ENCODE results near the gene POLR3E. TPM values are rescaled to one million over a fixed set of nuclear protein-coding genes. Genes with fewer than 3 reads are reported as not detected.

The POLR3E gene
- total and polyA plus RNA-seq, 4 experiments from 2014 or later = 10.0 to 94.0 (median 52.2) TPM

DNA sequence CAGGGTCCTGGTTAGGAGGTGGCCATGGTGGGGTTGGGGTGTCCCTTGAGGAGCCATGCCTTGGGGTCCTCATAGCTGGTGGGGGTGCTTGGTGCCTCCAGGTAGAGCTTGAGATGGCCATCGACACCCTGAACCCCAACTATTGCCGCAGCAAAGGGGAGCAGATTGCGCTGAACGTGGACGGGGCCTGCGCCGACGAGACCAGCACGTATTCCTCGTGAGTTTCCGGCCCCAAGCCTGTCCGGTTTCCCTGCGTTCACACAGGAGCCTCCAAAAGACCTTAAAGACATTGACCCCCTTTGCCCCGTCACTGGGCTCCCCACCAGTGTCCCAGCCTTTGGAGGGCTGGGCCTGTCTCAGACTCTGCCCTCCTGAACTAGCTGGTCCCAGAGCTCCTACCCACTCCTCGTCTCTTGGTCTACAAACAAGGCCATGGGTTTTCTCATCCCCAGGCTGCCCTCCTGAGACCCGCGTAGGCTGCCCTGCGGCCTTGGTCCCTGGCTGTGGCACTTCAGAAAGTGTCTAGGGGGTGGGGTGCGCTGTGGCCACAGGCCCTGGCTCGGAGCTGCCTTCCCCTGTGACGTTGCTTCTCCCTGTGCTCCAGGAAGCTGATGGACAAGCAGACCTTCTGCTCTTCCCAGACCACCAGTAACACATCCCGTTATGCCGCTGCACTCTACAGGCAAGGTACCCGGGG, 11.8 kb downstream of the POLR3E start:
- intact Hi-C loops (cut with micrococcal nuclease) = no loop called here
- H3K9me3 ChIP-seq (ENCODE audit: control insufficient read depth in 1 of 2, low read length in 2 of 2) = no peaks in the 10 kb centered on the region
- DNase-seq = no peak
- H3K4me3 Mint-ChIP-seq = no peak overlapping the region
- no peaks in the 10 kb centered on the region for H3K27me3 ChIP-seq (ENCODE audit: insufficient read depth, low read length)
- POLR2A ChIA-PET (ENCODE audit: partially characterized antibody) = interaction anchor here (0.9 kb wide), 1 partner anchor 10 kb away, joined by 4 read pairs; no protein-coding TSS in a partner anchor
- peaks cover 82% of the 10 kb centered on the region for H3K36me3 ChIP-seq (ENCODE audit: insufficient read depth, low read length)
- peak overlapping the region in 2 of 7 donors; percentile 54 to 60 for H3K27ac Mint-ChIP-seq
- CTCF ChIA-PET (ENCODE audit: partially characterized antibody) = interaction anchor here (1.6 to 2.8 kb wide), 2 partner anchors 8 to 10 kb away, joined by 8 to 17 read pairs; no protein-coding TSS in a partner anchor
- H3K4me1 ChIP-seq (ENCODE audit: insufficient read depth, low read length) = no peaks in the 10 kb centered on the region
- H3K27me3 Mint-ChIP-seq = no peaks in the 10 kb centered on the region
- H3K4me1 Mint-ChIP-seq = peaks cover 0 to 8% (median 4%) of the 10 kb centered on the region in 4 donors
- H3K4me3 ChIP-seq (ENCODE audit: low read length in 2 of 2) = no peak overlapping the region
- H3K9me3 Mint-ChIP-seq = no peaks in the 10 kb centered on the region
- H3K27ac ChIP-seq (ENCODE audit: low read depth, low read length) = no peak overlapping the region
- H3K36me3 Mint-ChIP-seq = peaks cover 29 to 87% of the 10 kb centered on the region in 2 donors

DNA sequence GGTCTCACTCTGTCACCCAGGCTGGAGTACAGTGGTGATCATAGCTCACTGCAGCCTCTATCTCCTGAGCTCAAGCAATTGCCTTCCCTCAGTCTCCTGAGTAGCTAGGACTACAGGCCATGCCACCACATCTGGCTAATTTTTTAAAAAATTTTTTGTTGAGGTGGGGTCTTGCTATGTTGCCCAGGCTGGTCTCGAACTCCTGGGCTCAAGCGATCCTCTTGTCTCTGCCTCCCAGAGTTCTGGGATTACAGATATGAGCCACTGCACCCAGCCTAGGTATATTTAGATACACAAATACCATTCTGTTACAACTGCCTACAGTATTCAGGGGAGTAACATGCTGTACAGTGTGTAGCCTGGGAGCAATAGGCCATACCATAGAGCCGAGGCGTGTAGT, 14.3 kb downstream of the POLR3E start:
- intact Hi-C loops (cut with micrococcal nuclease) = no loop called here
- Mint-ChIP-seq H3K4me1 (peaks cover 0 to 4% (median 1%) of the 10 kb centered on the region in 4 donors), H3K9me3 (no peaks in the 10 kb centered on the region), H3K4me3 (no peak overlapping the region), H3K27me3 (no peaks in the 10 kb centered on the region), H3K36me3 (peaks cover 30 to 84% of the 10 kb centered on the region in 2 donors), H3K27ac (peak overlapping the region in 1 of 7 donors; percentile 13)
- Histone ChIP-seq H3K27me3 (ENCODE audit: insufficient read depth, low read length) (no peaks in the 10 kb centered on the region), H3K27ac (ENCODE audit: low read depth, low read length) (no peak overlapping the region), H3K4me1 (ENCODE audit: insufficient read depth, low read length) (no peaks in the 10 kb centered on the region), H3K4me3 (ENCODE audit: low read length in 2 of 2) (no peak overlapping the region), H3K9me3 (ENCODE audit: control insufficient read depth in 1 of 2, low read length in 2 of 2) (no peaks in the 10 kb centered on the region), H3K36me3 (ENCODE audit: insufficient read depth, low read length) (peaks cover 80% of the 10 kb centered on the region)
- POLR2A ChIA-PET (ENCODE audit: partially characterized antibody) = no interaction called here
- CTCF ChIA-PET (ENCODE audit: partially characterized antibody) = interaction anchor here (0.7 to 1.8 kb wide), 2 partner anchors 11 to 15 kb away, joined by 4 to 5 read pairs; no protein-coding TSS in a partner anchor
- DNase-seq = no peak

DNA sequence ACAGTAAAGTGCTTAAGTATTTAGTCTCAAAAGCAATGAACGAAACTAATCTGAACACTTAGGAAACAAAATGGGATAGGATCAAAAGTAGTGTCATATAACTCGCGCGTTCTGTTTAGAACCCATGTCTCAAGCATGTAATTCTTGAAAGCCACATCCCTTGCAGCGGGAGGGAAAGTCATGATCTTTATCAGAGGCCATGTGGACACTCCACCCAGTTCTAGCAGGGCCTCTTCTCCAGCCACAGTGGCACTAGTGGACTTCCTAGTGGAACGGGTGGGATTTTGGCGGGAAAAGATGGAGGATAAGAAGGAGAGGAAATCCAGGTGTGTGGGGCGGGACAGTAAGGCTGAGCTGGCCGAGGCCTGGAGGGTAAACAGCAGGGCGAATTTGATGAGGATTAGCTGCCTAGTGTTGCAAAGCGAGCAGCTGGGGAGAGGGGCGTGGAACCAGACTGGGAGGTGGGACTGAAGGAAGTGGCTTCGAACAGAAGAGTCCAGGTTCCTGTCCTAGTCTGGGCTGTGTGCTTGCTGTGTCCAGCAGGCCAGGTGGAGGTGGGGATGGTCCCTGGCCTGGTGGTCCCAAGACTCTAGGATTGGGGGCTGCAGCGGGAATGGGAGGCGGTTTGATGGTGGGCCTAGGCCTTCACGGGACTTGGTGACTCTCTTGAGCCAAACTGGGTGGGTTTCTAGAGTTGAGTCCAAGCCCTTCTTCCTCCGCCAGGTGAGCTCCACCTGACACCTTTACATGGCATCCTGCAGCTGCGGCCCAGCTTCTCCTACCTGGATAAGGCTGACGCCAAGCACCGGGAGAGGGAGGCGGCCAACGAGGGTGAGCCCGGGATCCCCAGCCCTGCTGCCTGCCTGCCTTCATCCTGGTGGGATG, 15.9 kb downstream of the POLR3E start:
- Mint-ChIP-seq H3K36me3 (peaks cover 32 to 82% of the 10 kb centered on the region in 2 donors), H3K4me3 (peak overlapping the region in 1 of 8 donors; percentile 42), H3K27me3 (no peaks in the 10 kb centered on the region), H3K9me3 (peaks cover 0 to 2% (median 0%) of the 10 kb centered on the region in 8 donors), H3K27ac (peak overlapping the region in 3 of 7 donors; percentile 53 to 90 (median 53)), H3K4me1 (peaks cover 0 to 1% (median under 1%) of the 10 kb centered on the region in 4 donors)
- H3K27ac ChIP-seq (ENCODE audit: low read depth, low read length) = no peak overlapping the region
- intact Hi-C loops (cut with micrococcal nuclease) = no loop called here
- H3K4me1 ChIP-seq (ENCODE audit: insufficient read depth, low read length) = no peaks in the 10 kb centered on the region
- no peak for DNase-seq
- H3K9me3 ChIP-seq (ENCODE audit: control insufficient read depth in 1 of 2, low read length in 2 of 2) = no peaks in the 10 kb centered on the region
- H3K27me3 ChIP-seq (ENCODE audit: insufficient read depth, low read length) = no peaks in the 10 kb centered on the region
- ChIA-PET CTCF (ENCODE audit: partially characterized antibody) (interaction anchor here (0.6 to 2.2 kb wide), 2 partner anchors 13 to 88 kb away, joined by 3 to 6 read pairs; no protein-coding TSS in a partner anchor), POLR2A (ENCODE audit: partially characterized antibody) (no interaction called here)
- peaks cover 80% of the 10 kb centered on the region for H3K36me3 ChIP-seq (ENCODE audit: insufficient read depth, low read length)
- no peak overlapping the region for H3K4me3 ChIP-seq (ENCODE audit: low read length in 2 of 2)

DNA sequence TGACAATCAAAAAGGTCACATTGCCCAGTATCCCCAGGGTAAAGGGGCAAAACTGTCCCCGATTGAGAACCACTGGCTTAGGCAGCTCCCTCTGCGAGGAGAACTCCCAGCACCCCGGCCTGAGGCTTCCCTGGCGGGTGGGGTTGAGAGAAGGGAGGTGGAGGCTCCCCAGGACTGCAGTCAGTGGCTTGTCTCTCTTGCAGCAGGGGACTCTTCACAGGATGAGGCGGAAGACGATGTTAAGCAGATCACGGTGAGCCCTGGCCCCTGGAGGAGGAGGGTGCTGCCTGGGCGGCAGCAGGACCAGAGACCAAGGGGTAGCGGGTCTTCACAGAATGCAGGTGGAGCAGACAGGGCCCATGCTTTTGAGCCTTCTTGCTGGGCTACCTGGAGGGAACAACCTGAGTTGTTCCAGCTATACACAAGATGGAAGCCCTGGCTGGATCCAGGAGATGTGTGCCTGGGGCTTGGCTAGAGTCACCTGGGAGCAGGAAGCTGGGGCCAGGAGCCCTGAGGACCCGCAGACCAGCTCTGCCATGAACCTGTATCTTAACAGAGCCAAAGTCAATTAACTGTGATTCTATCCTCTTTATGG, 16.8 kb downstream of the POLR3E start:
- Mint-ChIP-seq H3K9me3 (peaks cover 0 to 2% (median 0%) of the 10 kb centered on the region in 8 donors), H3K27me3 (no peaks in the 10 kb centered on the region), H3K4me3 (no peak overlapping the region), H3K27ac (peak overlapping the region in 2 of 7 donors; percentile 44 to 52), H3K4me1 (no peaks in the 10 kb centered on the region), H3K36me3 (peaks cover 34 to 82% of the 10 kb centered on the region in 2 donors)
- ChIA-PET CTCF (ENCODE audit: partially characterized antibody) (interaction anchor here (0.6 to 2.2 kb wide), 2 partner anchors 14 to 87 kb away, joined by 3 to 6 read pairs; no protein-coding TSS in a partner anchor), POLR2A (ENCODE audit: partially characterized antibody) (no interaction called here)
- intact Hi-C loops (cut with micrococcal nuclease) = no loop called here
- Histone ChIP-seq H3K9me3 (ENCODE audit: control insufficient read depth in 1 of 2, low read length in 2 of 2) (no peaks in the 10 kb centered on the region), H3K27ac (ENCODE audit: low read depth, low read length) (no peak overlapping the region), H3K36me3 (ENCODE audit: insufficient read depth, low read length) (peaks cover 77% of the 10 kb centered on the region), H3K4me3 (ENCODE audit: low read length in 2 of 2) (no peak overlapping the region), H3K4me1 (ENCODE audit: insufficient read depth, low read length) (no peaks in the 10 kb centered on the region), H3K27me3 (ENCODE audit: insufficient read depth, low read length) (no peaks in the 10 kb centered on the region)
- no peak for DNase-seq

DNA sequence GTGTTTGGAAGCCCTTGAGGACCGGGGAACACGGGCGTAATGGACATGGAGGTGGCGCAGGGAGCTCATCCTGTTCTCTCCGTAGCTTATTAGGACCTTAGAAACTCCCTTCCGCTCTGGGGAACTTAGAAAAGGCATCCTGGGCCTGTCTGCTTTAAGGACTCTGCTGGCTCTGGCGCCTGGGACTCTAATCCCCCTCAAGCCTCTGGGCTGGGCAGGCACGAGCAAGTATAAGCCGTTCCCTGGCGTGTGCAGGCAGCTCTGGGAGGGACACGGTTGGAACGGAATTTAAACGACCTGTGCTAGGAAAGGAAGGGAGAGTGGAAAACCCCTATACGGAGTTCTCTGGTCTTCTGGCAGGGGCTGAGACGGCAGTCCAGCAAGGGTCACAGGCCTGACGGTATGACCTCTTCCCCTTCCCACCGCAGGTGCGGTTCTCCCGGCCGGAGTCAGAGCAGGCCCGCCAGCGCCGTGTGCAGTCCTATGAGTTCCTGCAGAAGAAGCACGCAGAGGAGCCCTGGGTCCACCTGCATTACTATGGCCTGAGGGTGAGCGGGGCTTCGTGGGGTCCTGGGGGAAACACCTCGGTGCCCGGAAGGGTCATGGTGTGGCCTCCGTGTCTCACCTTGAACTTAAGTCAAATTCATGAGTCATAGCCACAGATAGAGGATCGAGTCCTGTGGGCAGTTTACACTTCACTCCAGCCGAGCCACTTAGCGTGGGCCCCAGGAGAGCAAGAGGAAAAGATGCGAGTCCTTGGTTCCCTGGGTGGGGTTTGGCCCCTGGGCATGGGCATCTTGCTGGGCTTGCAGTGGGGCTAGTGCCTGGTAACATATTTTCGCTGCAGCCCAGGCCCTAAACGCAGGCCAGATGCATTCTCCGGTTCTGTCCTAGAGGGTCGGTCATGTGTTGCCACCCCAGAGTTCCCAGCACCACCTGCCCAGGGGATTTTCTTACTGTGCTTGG, 17.7 kb downstream of the POLR3E start:
- H3K9me3 Mint-ChIP-seq = peaks cover 0 to 2% (median 0%) of the 10 kb centered on the region in 8 donors
- H3K27ac Mint-ChIP-seq = peak overlapping the region in 6 of 7 donors; percentile 1 to 77 (median 48)
- Histone ChIP-seq H3K27ac (ENCODE audit: low read depth, low read length) (no peak overlapping the region), H3K4me1 (ENCODE audit: insufficient read depth, low read length) (no peaks in the 10 kb centered on the region), H3K4me3 (ENCODE audit: low read length in 2 of 2) (no peak overlapping the region), H3K27me3 (ENCODE audit: insufficient read depth, low read length) (no peaks in the 10 kb centered on the region), H3K9me3 (ENCODE audit: control insufficient read depth in 1 of 2, low read length in 2 of 2) (no peaks in the 10 kb centered on the region), H3K36me3 (ENCODE audit: insufficient read depth, low read length) (peaks cover 70% of the 10 kb centered on the region)
- intact Hi-C loops (cut with micrococcal nuclease) = no loop called here
- DNase-seq = no peak
- no peak overlapping the region for H3K4me3 Mint-ChIP-seq
- ChIA-PET CTCF (ENCODE audit: partially characterized antibody) (interaction anchor here (2.2 kb wide), 1 partner anchor 14 kb away, joined by 6 read pairs; no protein-coding TSS in a partner anchor), POLR2A (ENCODE audit: partially characterized antibody) (no interaction called here)
- peaks cover 39 to 78% of the 10 kb centered on the region in 2 donors for H3K36me3 Mint-ChIP-seq
- H3K4me1 Mint-ChIP-seq = no peaks in the 10 kb centered on the region
- no peaks in the 10 kb centered on the region for H3K27me3 Mint-ChIP-seq

DNA sequence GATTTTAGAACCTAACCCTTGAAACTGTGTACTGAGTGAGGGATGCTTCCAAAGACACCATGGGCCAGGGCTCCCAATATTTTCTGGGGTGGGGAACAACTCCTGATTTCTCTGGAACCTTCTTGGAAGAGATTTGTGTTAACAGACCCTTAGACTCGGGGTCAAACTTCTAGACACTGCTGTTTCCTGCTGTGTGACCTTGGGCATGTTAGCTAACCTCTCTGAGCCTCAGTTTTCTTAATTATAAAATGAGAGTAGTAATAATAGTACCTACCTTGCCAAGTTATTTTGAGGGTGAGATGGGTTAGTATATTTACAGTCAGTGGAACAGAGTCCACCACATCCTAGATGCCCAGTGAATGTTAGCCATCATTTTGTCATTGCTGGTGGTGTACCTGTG, 18.8 kb downstream of the POLR3E start:
- intact Hi-C loops (cut with micrococcal nuclease) = no loop called here
- Histone ChIP-seq H3K36me3 (ENCODE audit: insufficient read depth, low read length) (peaks cover 75% of the 10 kb centered on the region), H3K27me3 (ENCODE audit: insufficient read depth, low read length) (no peaks in the 10 kb centered on the region), H3K9me3 (ENCODE audit: control insufficient read depth in 1 of 2, low read length in 2 of 2) (no peaks in the 10 kb centered on the region), H3K4me3 (ENCODE audit: low read length in 2 of 2) (no peak overlapping the region), H3K4me1 (ENCODE audit: insufficient read depth, low read length) (no peaks in the 10 kb centered on the region), H3K27ac (ENCODE audit: low read depth, low read length) (no peak overlapping the region)
- H3K9me3 Mint-ChIP-seq = peaks cover 0 to 2% (median 0%) of the 10 kb centered on the region in 8 donors
- ChIA-PET CTCF (ENCODE audit: partially characterized antibody) (no interaction called here), POLR2A (ENCODE audit: partially characterized antibody) (no interaction called here)
- no peak overlapping the region for H3K27ac Mint-ChIP-seq
- no peak for DNase-seq
- H3K4me1 Mint-ChIP-seq = peaks cover 0 to 1% (median under 1%) of the 10 kb centered on the region in 4 donors
- H3K27me3 Mint-ChIP-seq = no peaks in the 10 kb centered on the region
- no peak overlapping the region for H3K4me3 Mint-ChIP-seq
- peaks cover 41 to 81% of the 10 kb centered on the region in 2 donors for H3K36me3 Mint-ChIP-seq

All from CD4-positive, alpha-beta memory T cell (primary cell).